GM21390 (cell line): Measurements from ENCODE around the gene AFAP1.

Experiments used
- ATAC-seq: cut with Tn5 transposase; IDR thresholded peaks from one replicate; pipeline ENCODE4 v1.9.1; 2021; ENCODE audit not compliant: unreplicated experiment

The AFAP1 gene

DNA sequence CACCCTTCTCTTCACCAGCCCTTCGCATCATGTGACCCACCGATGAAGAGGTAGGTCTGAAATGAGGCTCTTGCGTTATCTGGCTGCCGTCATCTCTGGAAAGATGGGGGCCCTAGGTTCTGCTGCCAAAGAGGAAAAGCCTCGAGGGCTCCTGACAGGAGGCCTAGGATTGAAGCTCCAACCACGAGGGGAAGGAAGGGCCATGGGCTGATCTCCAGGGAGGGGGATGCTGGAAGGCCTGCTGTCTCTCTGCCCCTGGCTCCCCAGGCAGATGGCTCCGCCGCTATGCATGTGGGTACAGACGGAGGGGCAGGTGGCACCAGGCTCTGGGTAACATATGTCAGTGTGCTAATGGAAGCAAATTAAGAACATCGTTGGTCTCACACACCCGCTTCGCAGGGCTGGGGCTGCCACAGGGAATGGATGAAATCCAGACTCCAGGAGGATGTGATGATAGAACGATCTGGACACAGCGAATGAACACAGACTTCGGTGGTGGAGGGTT lies 44.9 kb downstream of the AFAP1 start:
- ATAC-seq = no peak

DNA sequence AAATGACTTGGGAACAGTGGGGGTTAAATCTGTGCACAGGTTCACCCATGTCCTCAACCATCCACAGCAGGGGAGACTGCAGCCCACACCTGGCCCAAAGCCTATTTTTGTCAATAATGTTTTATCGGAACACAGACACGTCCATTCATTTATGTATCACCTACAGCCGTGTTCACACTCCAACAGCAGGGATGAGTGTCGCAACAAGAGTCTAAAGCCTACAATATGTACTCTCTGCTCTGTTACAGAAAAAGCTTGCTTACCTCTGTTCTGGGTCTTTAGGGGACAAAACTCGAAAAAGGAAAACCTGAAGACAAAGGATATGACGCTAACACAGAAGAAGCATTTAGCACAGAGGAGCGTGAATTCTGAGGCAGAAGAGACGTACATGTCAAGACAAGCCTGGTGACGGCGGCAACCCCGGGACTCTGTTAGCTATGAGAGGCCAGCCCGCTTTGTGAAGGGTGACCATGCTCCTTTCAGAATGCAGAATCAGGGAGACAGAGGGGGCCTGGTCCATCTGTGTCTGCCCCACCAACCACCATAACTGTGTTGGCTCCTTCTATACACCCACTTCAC lies 45.5 kb downstream of the AFAP1 start:
- no peak for ATAC-seq

DNA sequence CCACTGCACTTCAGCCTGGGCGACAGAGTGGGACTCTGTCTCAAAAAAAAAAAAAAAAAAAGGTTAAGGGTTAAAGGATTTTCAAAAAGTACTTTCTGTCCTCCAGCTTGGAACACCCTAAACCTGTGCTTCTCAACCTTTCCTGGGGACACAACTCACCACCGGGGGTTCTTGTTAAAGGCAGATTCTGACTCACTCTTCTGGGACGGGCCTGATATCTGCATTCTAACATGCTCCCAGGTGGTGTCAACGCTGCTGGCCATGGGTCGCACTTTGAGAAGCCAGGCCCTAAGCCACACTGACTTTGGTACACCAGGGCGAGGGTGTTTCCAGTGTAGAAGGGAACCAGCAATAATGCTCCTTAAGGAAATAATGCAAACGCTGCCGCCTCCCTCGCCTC lies 46.1 kb downstream of the AFAP1 start:
- no peak for ATAC-seq

DNA sequence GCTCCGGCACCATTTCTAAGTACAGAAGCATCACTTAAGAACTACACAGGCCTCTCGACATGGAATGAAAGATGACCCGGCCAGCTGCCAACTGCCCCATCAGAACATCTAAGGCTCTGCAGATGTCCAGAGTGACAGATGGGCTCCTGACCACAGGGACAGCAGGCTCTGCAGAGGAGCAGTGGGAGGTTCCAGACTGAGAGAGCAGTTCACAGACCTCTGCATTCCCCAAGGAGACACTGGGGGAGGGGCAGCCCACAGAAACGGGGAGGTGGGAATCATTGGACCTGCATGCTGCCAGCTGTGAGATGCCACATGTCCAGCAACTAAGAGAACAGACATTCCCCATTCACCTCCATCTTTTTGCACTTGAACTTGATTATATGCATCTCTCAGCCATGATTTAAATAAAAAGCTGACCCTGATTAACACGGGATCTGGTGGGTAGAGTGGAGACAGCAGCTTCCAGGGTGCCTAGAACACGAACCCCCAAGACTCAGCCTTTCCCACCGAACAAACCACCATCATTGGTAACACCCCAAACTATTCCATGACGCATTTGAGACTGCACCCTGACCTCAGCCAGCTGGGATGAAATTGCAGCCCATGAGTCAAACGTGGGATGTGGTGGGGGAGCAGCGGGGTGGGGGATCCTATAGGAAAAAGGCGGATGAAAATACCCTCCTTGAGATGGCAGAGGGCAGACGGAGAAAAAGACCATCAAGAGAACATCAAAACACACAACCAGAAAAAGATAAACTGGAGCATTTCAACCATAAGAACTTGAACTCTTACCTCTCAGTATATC lies 47.2 kb downstream of the AFAP1 start:
- no peak for ATAC-seq

DNA sequence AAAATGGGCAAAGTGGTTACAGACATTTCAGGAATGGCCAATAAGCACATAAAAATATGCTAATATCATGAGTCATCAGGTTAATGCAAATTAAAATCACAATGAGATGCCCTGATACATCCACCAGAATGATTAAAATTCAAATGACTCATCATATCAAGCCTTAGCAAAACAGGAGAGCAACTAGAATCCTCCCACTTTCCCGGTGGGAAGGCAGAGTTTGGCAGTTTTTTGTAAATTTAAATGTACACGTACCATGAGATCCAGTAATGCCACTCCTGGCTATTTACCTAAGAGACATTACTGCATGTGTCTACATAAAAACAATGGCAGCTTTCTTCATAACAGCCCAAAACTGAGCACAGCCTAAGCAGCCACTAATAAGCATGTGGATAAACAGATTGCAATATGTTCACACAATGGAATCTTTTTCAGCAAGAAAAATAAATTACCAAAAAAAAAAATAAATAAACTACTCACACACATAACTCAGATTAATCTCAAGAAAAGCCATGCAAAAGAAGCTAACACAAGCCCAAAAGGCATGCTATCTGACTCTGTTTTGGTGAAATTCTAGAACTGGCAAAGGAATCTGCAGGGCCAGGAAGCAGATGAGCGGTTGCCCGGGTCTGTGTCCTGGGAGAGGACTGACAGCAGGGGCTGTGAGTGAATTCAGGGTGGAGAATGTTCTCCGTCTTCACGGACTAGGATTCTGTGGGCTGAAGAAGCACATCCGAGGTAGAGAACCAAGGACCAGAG lies 48.8 kb downstream of the AFAP1 start:
- ATAC-seq = no peak

DNA sequence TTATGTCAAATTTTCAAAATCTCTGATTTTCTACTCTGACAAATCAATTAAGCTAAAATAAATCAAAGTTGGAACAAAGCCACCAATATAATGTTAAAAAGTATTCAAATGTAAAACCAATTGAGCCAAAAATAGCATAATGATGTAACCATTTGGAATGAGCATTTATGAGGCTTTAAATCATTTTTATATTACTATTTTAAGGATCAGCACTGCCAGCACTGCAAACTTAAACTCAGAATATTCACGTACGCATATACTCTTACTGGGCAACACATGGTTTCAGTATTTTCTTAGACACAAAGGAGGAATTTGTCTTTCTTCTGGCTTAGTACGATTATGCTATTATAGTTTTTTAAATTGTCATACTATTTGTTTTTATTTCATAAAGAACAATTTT lies 52.2 kb downstream of the AFAP1 start:
- no peak for ATAC-seq

DNA sequence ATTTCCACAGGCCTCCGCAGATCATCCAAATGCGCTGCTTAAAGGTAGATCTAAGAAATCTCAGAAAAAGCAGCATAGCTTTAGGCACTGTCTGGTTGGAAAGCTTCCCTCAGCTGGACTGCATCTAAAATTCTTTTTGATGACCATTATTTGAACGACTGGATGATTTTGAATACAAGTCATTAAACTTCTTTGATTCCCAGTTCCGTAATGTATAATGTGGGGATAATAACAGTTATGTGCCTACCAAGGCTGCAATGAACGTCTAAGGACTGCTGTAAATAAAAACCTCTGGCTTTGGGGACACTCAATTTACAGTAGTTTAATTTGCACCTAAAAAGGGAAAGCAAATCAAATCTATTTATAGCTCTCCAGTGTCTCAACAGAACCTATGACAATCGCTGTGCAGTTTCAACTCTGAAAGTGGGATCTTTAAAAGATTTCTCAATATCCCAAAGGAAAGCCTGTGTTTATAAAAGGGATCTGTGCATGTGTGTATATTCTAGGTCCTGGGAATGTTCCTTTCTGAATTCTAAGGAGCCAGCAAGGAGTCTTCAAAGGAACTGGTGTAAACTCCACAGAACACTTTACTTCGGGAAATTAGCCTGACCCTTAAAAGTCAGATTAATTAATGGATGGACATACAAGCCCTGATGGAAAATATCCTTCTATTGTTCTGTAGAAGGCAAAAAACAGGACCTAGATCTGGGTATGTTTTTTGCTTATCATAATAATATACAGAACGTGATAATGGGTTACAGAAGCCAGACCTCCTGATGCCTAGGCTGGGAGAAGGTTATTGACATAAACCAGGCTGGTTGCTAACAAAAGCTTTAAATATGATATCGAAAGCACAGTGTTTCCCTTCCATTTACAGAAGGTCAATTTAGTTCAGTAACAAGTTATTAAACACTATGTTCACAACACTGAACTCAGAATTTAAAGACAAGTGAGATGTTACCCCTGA lies 53.4 kb downstream of the AFAP1 start:
- no peak for ATAC-seq

DNA sequence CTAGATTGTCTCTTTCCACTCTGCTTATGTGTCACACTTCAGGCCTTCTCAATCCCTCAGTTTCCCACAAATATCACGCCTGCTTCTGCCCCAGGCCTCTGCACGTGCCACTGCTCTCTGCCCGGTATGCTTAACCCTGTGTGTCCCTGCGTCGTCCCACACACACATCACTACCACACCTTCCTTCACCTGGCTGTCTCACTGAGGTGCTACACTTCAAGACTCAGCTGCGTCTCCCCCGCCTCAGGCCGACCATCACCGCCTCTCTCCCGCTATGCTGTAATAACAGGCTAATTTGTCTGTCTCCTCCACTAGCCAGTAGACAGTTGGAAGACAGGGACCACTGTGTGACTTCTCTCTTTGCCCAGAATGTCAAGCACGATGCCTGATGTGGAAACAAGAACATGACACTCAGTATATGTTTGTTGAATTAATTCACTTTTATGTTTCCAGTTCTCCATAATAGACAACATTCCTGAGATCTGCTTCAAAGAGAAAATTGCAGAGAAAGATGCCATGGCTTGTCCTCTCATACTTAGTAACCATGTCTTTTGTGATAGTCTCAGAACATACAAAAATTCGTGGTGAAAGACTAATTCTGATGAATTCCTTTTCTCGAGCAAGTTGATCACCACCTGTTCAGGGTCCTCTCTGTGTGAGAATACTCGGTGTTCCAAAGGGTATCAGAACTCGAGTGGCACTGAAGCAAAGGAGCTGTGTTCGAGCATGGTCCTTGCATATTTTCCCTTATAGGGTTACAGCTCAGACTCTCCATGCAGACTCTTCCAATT lies 54.2 kb downstream of the AFAP1 start:
- no peak for ATAC-seq

DNA sequence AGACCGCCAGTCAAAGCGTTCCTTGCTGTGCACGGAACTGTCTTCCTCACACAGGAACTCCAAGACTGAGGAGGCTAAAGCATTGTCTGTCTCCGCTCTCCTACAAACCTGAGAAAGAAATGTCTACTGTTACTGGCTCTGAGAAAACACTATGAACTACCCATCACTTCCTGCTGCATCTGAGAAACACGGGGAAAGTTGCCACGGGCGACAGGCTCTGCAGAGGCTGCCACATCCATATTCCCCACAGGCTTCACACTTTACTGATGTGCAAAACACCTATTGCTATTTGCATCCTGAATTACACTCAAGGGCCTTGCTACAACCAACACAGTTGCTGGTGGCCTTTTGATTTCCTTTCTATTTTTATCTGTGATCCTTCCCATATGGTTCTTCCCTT lies 59.0 kb downstream of the AFAP1 start:
- no peak for ATAC-seq

DNA sequence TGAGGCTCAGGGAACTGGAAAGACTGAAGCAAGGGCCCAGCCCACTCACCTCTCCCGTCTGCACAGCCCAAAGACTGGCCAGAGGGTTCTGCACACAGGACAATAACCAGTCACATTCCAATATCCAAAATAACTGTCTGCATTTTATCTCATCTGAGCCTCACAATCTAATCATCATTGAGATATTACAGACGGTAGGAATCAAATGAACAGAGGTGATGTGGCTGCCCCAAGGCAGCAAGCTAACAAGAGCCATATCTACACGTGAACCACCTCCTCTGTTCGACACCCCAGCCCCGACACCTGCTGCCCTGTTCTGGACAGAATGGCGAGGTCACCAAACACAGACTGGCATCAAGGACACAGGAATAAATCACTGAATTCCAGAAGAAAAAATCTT lies 60.5 kb downstream of the AFAP1 start:
- ATAC-seq = no peak

DNA sequence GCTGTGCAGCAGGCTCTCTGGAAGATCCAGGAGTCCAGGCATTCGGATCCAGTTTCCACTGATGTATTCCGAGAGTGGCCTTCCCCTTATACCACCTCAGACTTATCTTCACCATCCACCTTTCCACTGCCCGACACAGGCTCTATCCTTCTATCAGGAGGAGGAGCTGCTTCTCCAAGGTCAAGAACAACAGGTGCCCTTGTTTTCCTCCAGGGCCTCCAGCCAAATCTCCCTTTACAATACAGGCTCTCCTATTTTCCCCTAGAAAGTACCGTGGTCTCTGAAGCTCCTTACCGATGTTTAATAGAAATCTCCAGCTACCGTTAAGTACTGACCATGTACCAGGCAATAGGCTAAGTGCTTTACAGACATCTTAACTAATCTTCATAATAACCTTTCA lies 61.3 kb downstream of the AFAP1 start:
- ATAC-seq = no peak

DNA sequence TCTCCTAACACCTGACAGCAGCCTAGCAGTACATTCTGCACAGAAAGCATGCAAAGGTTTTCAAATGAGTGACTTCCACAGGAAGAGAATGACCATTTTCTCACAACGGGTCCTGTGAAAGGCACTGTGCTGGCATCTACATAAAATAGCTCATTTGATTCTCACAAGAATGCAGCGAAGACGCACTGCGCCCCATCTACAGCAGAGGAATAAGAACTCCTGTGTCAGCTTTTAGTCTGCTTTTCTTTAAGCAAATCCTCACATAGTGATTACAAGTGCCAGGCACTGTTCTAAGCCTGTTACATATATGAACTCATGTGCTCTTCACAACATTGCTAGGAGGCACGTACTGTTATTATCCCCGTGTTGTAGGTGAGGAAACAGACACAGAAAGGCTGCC lies 62.5 kb downstream of the AFAP1 start:
- no peak for ATAC-seq

DNA sequence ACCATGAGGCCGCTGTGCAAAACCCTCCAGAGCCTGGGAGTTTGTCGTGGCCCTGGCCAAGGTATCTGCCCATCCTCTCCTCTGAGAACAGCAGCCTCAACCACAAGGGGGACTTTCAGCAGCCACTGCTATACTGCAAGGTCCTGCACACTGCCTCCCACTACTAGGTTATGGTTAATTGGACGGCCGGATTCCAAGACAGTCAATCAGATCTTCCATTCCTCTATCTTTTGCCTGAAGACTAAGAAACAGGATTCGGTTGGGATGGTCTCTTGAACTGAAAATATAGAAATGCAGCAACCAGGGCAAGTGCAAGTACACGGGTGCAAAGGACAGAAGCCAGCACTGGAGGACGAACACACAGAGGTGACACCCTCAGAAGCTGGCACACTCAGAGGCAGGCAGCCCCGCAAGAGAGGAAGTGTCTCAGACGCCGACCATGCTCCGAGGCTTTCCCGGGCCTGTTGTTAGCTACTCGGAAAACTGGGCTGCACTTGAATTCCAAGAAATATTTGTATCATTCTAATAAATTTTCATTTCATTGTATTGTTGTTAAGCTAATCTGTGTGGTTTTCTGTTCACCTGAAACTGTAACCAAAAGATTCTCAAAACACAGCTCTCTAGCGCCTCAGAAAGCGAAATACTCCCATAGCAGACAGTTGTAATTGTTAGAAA lies 63.3 kb downstream of the AFAP1 start:
- ATAC-seq = no peak

DNA sequence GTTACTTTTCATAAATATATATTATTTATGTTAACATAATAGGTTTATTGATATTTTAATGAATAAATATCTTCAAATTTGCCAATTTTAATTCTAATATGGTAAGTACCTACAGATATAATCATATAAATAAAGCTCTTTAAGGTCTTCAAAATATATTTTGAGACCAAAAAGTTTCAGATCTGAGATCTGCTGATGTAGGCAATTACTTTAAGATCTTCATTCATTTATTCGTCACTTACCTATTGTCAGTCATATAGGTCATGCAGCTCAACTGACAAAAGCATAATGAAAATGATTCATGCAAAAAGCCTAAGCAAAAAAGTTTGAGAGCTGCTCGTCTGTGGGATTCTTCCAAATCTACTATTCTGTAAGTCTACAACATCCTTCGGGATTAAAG lies 64.8 kb downstream of the AFAP1 start:
- no peak for ATAC-seq

DNA sequence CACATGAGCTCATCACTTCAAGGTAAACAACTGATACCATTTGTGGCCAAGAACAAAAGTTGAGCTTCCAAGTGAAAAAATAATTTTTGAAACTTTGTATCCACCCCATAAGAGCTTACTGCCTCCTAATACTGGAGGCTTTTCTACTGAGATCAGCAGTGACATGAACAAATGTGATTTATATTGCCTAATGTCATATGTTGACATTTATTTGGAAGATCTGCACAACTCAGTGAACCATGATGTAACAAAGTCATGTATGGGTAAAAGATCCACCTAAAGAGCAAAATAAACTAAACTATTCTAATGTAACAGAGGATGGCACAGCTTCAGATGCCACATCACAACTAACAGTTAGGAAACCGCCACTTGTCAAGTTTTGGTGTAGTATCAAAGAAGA lies 65.8 kb downstream of the AFAP1 start:
- no peak for ATAC-seq

DNA sequence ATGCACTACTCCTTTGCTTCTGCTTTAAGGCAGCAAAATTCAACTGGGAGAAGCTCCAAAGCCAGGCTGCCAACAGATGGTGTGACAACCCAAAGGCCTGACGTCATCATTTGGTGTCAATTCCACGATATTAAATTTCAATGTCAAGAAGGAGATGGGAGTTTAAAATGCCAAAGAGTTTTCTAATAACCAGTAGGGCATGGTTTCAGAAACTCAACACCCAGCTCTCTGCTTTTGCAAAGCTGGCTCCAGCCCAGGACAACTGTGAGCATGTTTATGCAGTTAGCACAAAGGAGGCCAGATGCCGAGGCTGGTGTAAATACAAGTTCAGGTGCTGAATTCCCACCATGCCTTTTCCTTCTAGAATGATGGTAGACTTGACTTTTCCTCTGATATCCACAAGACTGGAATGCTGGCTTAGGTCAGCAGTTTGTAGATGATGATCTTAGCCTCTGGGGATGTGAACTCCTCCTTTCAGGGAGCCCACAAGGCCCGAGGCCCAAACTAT lies 67.3 kb downstream of the AFAP1 start:
- no peak for ATAC-seq

DNA sequence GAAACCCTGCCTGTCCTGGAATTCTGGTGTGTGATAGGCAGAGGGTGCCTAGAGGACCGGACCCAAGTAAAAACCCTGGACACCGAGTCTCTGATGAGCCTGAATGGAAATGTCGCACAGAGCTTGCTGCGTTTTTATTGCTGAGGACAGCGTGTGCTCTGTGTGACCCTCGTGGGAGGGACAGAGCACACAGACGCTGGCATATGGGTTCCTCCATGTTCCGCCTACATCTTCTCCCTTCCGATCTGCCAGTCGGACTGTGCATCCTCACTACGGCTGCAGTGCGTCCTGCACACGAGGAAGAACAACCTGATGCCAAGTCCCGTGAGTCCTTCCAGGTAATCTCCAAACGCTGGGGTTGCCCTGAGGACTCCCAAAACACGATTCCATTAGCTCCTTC lies 68.3 kb downstream of the AFAP1 start:
- ATAC-seq = no peak

DNA sequence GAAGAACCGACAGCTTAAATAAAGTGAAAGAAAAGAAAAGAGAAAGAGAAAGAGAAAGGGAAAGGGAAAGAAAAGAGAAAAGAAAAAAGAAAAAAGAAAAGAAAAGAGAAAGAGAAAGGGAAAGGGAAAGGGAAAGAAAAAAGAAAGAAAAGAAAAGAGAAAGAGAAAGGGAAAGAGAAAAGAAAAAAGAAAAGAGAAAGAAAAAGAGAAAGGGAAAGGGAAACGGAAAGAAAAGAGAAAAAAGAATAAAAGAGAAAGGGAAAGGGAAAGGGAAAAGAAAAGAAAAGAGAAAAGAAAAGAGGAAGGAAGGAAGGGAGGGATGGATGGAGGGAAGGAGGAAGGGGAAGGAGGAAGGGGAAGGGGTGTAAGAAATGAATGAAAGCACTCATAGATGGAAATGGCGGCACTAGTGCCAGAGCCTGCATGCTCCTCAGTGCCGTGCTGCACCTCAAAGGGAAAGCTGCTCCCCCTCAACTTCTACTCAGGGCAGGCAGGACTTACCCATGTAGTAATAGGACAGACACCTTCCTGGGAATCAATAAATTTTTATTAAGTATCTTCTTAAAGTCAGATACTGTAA lies 70.7 kb downstream of the AFAP1 start:
- ATAC-seq = no peak

DNA sequence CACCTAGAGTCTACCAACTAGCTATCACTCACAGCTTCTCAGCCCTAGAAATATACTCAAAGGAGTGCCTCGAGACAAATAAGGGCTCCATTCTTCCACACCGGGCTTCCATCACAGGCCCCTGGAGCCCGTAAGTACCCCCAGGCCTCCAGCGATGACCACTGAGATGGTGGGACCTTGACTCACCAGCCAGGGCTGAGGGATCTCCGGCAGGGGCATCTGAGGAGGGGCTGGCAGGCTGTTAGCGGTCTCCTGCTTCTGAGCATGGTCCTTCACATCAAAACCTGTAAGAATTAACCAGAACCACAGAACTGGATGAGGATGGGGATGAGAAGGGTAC lies 71.3 kb downstream of the AFAP1 start:
- no peak for ATAC-seq
